ENCODE results near the gene TMEM123. TPM values are rescaled to one million over a fixed set of nuclear protein-coding genes. Genes with fewer than 3 reads are reported as not detected.

The TMEM123 gene
- total and polyA plus RNA-seq, 2 donors (not counting 1 experiment from before 2014, with no cell fraction given), result 36.7 to 422 TPM

DNA sequence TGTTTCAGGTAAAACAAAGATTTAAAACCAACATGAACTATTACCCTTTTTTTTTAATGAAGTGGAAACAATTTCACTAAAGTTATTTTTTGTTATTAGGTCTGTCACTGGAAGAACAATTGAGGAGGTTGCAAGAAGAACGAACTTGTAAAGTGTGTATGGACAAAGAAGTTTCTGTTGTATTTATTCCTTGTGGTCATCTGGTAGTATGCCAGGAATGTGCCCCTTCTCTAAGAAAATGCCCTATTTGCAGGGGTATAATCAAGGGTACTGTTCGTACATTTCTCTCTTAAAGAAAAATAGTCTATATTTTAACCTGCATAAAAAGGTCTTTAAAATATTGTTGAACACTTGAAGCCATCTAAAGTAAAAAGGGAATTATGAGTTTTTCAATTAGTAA is 74.7 kb downstream of the TMEM123 start:
- Histone ChIP-seq H3K9me3 (ENCODE audit: control extremely low read depth in 1 of 3, control insufficient read depth in 2 of 3, insufficient read depth in 1 of 3, low read length in 2 of 3) (no peaks in the 10 kb centered on the region), H4K20me1 (ENCODE audit: control insufficient read depth, insufficient read depth, low read length, poor library complexity, severe bottlenecking) (peaks cover 15% of the 10 kb centered on the region), H3K4me3 (ENCODE audit: control extremely low read depth in 1 of 5, extremely low read depth in 1 of 5, insufficient read depth in 1 of 5, low read depth in 2 of 5, low read length in 4 of 5) (no peak overlapping the region), H3K4me2 (replicated peaks; ENCODE audit: low read depth, low read length, poor library complexity, severe bottlenecking) (no peak overlapping the region), H3K27me3 (replicated peaks in 1 of 4; ENCODE audit: control extremely low read depth in 1 of 4, control insufficient read depth in 3 of 4, insufficient read depth in 4 of 4, low read length in 3 of 4) (no peaks in the 10 kb centered on the region), H2AFZ (ENCODE audit: insufficient read depth, low read depth, low read length, poor library complexity, severe bottlenecking) (no peak overlapping the region), H3K4me1 (ENCODE audit: control insufficient read depth in 2 of 2, insufficient read depth in 2 of 2, low read length in 2 of 2) (no peaks in the 10 kb centered on the region), H3K36me3 (replicated peaks in 1 of 2; ENCODE audit: control extremely low read depth in 1 of 2, control insufficient read depth in 1 of 2, extremely low read depth in 1 of 2, insufficient read depth in 2 of 2, low read length in 1 of 2) (peaks cover 19 to 37% of the 10 kb centered on the region in 2 experiments), H3K79me2 (ENCODE audit: control insufficient read depth, insufficient read depth, low read length) (peaks cover 9% of the 10 kb centered on the region), H3K9ac (ENCODE audit: low read length) (no peak overlapping the region), H3K27ac (ENCODE audit: low read length in 2 of 2) (no peak overlapping the region)
- DNase-seq (no peak), ATAC-seq (ENCODE audit: low read depth) (no peak)
- no peaks in the 10 kb centered on the region for H3K4me1 Mint-ChIP-seq
- WGBS (ENCODE audit: insufficient coverage), result no CpG with 5 or more reads among the region's 2 CpGs
- H3K27me3 Mint-ChIP-seq, result no peaks in the 10 kb centered on the region
- H3K27ac Mint-ChIP-seq, result no peak overlapping the region
- H3K4me3 Mint-ChIP-seq, result no peak overlapping the region
- POLR2A ChIA-PET, result no interaction called here
- CTCF ChIA-PET, result no interaction called here
- no peaks in the 10 kb centered on the region for H3K9me3 Mint-ChIP-seq (ENCODE audit: insufficient read depth)
- intact Hi-C loops (cut with micrococcal nuclease), result no loop called here
- TF ChIP-seq EZH2 (IDR thresholded peaks at IDR 0.05; ENCODE audit: borderline replicate concordance, insufficient read depth, low read depth, low read length, poor library complexity, severe bottlenecking) (no peak), CTCF (IDR thresholded peaks at IDR 0.05) (no peak)

- peak overlapping the region; percentile 0 for H3K27ac Mint-ChIP-seq
- ATAC-seq (ENCODE audit: low read depth) (no peak), DNase-seq (no peak)
- TF ChIP-seq CTCF (IDR thresholded peaks at IDR 0.05) (no peak), EZH2 (IDR thresholded peaks at IDR 0.05; ENCODE audit: borderline replicate concordance, insufficient read depth, low read depth, low read length, poor library complexity, severe bottlenecking) (no peak)
- no peaks in the 10 kb centered on the region for H3K9me3 ChIP-seq (ENCODE audit: control extremely low read depth in 1 of 3, control insufficient read depth in 2 of 3, insufficient read depth in 1 of 3, low read length in 2 of 3)
- H3K4me1 Mint-ChIP-seq, result peaks cover 4% of the 10 kb centered on the region
- H2AFZ ChIP-seq (ENCODE audit: insufficient read depth, low read depth, low read length, poor library complexity, severe bottlenecking), result no peak overlapping the region
- H3K79me2 ChIP-seq (ENCODE audit: control insufficient read depth, insufficient read depth, low read length), result peaks cover 9% of the 10 kb centered on the region
- H3K4me3 Mint-ChIP-seq, result no peak overlapping the region
- H3K9ac ChIP-seq (ENCODE audit: low read length), result no peak overlapping the region
- no CpG with 5 or more reads among the region's 5 CpGs for WGBS (ENCODE audit: insufficient coverage)
- no peaks in the 10 kb centered on the region for H3K9me3 Mint-ChIP-seq (ENCODE audit: insufficient read depth)
- H3K27ac ChIP-seq (ENCODE audit: low read length in 2 of 2), result no peak overlapping the region
- no peak overlapping the region for H3K4me3 ChIP-seq (ENCODE audit: control extremely low read depth in 1 of 5, extremely low read depth in 1 of 5, insufficient read depth in 1 of 5, low read depth in 2 of 5, low read length in 4 of 5)
- peaks cover 19 to 37% of the 10 kb centered on the region in 2 experiments for H3K36me3 ChIP-seq (replicated peaks in 1 of 2; ENCODE audit: control extremely low read depth in 1 of 2, control insufficient read depth in 1 of 2, extremely low read depth in 1 of 2, insufficient read depth in 2 of 2, low read length in 1 of 2)
- H3K27me3 Mint-ChIP-seq, result no peaks in the 10 kb centered on the region
- ChIA-PET CTCF (interaction anchor here (0.7 to 1.6 kb wide), 5 partner anchors 15 to 120 kb away, joined by 3 to 8 read pairs (median 4); no protein-coding TSS in a partner anchor), POLR2A (no interaction called here)
- no peak overlapping the region for H3K4me2 ChIP-seq (replicated peaks; ENCODE audit: low read depth, low read length, poor library complexity, severe bottlenecking)
- intact Hi-C loops (cut with micrococcal nuclease), result no loop called here
- no peaks in the 10 kb centered on the region for H3K4me1 ChIP-seq (ENCODE audit: control insufficient read depth in 2 of 2, insufficient read depth in 2 of 2, low read length in 2 of 2)
- no peaks in the 10 kb centered on the region for H3K27me3 ChIP-seq (replicated peaks in 1 of 4; ENCODE audit: control extremely low read depth in 1 of 4, control insufficient read depth in 3 of 4, insufficient read depth in 4 of 4, low read length in 3 of 4)
- peaks cover 15% of the 10 kb centered on the region for H4K20me1 ChIP-seq (ENCODE audit: control insufficient read depth, insufficient read depth, low read length, poor library complexity, severe bottlenecking)
Observed at GRCh38 chr11:102375720-102376399, 76.7 kb downstream of the TMEM123 start.

Data from B cell (primary cell).